ENCODE data around the gene TRDMT1.

DNA sequence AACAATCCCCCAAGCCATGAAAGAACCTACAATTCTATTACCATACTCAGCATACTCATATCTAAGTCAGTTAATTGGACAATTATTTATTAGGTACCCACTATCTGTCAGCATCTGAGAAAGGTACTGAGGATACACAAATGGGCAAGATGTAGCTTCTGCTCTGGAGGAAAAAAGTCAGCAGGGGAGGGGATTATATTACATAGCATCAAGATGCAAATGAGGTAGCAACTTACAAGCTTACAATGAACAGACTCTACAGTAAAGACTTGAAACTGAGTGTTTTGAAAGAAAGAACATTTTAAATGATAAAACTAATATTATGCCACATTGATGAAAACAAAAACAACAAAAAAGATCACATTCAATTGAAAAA is 61.1 kb downstream of the TRDMT1 start:
- TF ChIP-seq, protein P1, sequence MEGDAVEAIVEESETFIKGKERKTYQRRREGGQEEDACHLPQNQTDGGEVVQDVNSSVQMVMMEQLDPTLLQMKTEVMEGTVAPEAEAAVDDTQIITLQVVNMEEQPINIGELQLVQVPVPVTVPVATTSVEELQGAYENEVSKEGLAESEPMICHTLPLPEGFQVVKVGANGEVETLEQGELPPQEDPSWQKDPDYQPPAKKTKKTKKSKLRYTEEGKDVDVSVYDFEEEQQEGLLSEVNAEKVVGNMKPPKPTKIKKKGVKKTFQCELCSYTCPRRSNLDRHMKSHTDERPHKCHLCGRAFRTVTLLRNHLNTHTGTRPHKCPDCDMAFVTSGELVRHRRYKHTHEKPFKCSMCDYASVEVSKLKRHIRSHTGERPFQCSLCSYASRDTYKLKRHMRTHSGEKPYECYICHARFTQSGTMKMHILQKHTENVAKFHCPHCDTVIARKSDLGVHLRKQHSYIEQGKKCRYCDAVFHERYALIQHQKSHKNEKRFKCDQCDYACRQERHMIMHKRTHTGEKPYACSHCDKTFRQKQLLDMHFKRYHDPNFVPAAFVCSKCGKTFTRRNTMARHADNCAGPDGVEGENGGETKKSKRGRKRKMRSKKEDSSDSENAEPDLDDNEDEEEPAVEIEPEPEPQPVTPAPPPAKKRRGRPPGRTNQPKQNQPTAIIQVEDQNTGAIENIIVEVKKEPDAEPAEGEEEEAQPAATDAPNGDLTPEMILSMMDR (IDR thresholded peaks at IDR 0.05): no peak
- TF ChIP-seq POLR2A (IDR thresholded peaks at IDR 0.05): no peak

Data from testis (tissue), 2 donors.